RWPE2 (cell line): ENCODE data around the gene TWIST2.

Experiments
- ATAC-seq: fragments of 200-7000 bp; cut with Tn5 transposase; 3 replicates; pipeline ENCODE4 v1.9.1; 2021; ENCODE audit warnings: low read depth
- DNase-seq: peaks from one replicate; pipeline ENCODE4 v3.0.0-alpha.2; 2020; ENCODE audit warnings: low spot score
- H3K27ac ChIP-seq: fragments of 450-650 bp; 2 replicates; pipeline ENCODE4 v1.5.1; 2017; ENCODE audit warnings: mild to moderate bottlenecking; ENCODE audit not compliant: poor library complexity, severe bottlenecking
- H3K27me3 ChIP-seq: fragments of 250-450 bp; sonication (Bioruptor Pico); 2 replicates; pipeline ENCODE4 v1.5.1; 2021; ENCODE audit warnings: mild to moderate bottlenecking, moderate library complexity; ENCODE audit not compliant: insufficient read depth, poor library complexity, severe bottlenecking
- H3K36me3 ChIP-seq: fragments of 250-450 bp; sonication (Bioruptor Pico); 2 replicates; pipeline ENCODE4 v1.5.1; 2020; ENCODE audit warnings: low read depth, mild to moderate bottlenecking, moderate library complexity
- H3K4me1 ChIP-seq: fragments of 250-450 bp; sonication (Bioruptor Pico); 2 replicates; pipeline ENCODE4 v1.5.1; 2021; ENCODE audit warnings: mild to moderate bottlenecking, moderate library complexity; ENCODE audit not compliant: insufficient read depth, poor library complexity, severe bottlenecking
- H3K4me3 ChIP-seq: fragments of 250-450 bp; sonication (Bioruptor Pico); 2 replicates; pipeline ENCODE4 v1.5.1; 2021; ENCODE audit warnings: mild to moderate bottlenecking, moderate library complexity; ENCODE audit not compliant: severe bottlenecking
- H3K9me3 ChIP-seq: fragments of 250-450 bp; sonication (Bioruptor Pico); 2 replicates; pipeline ENCODE4 v1.5.1; 2021; ENCODE audit warnings: mild to moderate bottlenecking, moderate library complexity; ENCODE audit not compliant: severe bottlenecking
- TF ChIP-seq, protein P1 (sequence below): fragments of 450-650 bp; IDR thresholded peaks from one replicate; pipeline ENCODE4 v1.5.1; 2017; ENCODE audit warnings: mild to moderate bottlenecking, moderate library complexity; ENCODE audit not compliant: poor library complexity, severe bottlenecking

TWIST2 gene

DNA sequence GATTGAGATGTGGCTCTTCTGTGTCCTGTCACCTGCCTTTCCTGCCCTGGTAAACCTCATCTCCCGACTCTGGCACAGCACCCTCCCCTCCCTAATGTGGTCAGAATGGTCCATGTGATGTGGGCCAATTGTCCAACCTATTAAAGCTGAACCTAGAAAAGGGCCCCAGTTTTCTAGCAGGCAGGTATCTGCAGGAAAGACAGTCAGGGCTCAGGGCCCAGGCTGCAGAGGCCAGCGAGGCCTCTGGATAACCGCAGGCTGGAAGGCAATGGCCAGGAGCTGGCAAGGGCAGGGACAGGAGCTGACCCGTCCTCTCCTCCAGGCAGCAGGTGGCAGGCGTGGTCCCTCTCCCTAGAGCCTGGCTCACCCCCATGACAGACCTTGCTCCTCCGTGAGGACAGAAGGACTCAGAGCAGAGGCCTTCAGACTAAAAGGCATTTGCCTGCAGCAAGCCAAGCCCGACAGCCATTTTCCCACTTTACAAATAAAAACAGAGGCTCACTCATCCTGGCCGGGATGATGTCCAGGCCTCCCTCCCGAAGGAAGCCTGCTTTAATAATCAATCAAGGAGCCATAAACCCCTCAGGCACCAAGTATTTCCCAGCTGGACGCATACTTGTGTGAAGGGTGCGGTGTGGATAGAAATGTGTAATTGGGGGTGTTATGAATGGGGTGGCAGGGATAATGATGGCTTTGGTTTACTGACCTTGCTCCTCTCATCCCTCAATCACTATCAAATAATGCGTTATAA lies 107.1 kb downstream of the TWIST2 start:
- no peaks in the 10 kb centered on the region for H3K36me3 ChIP-seq
- H3K9me3 ChIP-seq = no peaks in the 10 kb centered on the region
- ATAC-seq (no peak), DNase-seq (no peak)
- H3K27me3 ChIP-seq = no peaks in the 10 kb centered on the region
- H3K4me3 ChIP-seq = no peak overlapping the region
- TF ChIP-seq, protein P1, sequence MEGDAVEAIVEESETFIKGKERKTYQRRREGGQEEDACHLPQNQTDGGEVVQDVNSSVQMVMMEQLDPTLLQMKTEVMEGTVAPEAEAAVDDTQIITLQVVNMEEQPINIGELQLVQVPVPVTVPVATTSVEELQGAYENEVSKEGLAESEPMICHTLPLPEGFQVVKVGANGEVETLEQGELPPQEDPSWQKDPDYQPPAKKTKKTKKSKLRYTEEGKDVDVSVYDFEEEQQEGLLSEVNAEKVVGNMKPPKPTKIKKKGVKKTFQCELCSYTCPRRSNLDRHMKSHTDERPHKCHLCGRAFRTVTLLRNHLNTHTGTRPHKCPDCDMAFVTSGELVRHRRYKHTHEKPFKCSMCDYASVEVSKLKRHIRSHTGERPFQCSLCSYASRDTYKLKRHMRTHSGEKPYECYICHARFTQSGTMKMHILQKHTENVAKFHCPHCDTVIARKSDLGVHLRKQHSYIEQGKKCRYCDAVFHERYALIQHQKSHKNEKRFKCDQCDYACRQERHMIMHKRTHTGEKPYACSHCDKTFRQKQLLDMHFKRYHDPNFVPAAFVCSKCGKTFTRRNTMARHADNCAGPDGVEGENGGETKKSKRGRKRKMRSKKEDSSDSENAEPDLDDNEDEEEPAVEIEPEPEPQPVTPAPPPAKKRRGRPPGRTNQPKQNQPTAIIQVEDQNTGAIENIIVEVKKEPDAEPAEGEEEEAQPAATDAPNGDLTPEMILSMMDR = no peak
- no peaks in the 10 kb centered on the region for H3K4me1 ChIP-seq
- no peak overlapping the region for H3K27ac ChIP-seq

DNA sequence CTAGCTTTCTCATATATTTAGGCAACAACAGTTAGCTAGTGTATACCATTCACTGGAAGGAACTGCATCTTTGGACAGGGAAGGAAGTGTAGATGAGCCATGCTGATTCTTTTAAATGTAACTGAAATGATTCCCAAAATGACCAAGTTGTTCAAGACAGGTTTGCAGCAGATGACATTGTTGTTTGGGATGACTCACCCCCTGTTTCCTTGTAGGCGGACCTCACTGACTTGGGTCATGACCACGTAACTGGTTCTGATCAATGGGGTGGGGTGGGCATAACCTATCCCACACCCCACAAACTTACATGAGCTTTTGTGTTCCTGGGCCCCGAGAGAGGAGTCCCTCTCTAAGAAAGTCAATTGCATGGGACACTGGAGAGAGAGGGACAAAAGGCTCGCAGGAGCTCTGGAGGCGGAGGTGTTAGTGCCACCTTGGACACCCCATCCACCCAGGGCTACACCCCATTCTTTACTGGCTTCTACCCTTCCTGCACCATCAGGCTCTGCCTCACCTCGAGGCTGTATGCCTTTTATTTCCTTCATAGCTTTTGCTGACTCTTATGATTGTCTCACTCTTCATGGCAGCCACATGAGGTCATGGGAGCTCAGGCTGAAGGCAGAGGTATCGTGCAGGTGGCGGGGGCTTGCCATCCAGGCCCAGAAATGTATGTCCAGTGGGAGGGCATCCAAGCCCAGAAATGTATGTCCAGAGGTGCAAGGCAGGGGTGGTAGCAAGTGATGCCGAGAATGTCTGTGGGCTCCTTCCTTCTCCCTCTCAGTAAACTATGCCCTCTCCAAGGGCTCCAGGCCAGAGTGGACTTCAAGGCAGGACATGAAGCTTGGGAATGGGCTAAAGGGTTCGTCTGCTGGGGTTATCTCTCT lies 108.0 kb downstream of the TWIST2 start:
- peaks cover 2% of the 10 kb centered on the region for H3K9me3 ChIP-seq
- no peaks in the 10 kb centered on the region for H3K4me1 ChIP-seq
- DNase-seq (no peak), ATAC-seq (no peak)
- TF ChIP-seq, protein P1 = no peak
- H3K27me3 ChIP-seq = no peaks in the 10 kb centered on the region
- no peaks in the 10 kb centered on the region for H3K36me3 ChIP-seq
- no peak overlapping the region for H3K4me3 ChIP-seq
- H3K27ac ChIP-seq = no peak overlapping the region

DNA sequence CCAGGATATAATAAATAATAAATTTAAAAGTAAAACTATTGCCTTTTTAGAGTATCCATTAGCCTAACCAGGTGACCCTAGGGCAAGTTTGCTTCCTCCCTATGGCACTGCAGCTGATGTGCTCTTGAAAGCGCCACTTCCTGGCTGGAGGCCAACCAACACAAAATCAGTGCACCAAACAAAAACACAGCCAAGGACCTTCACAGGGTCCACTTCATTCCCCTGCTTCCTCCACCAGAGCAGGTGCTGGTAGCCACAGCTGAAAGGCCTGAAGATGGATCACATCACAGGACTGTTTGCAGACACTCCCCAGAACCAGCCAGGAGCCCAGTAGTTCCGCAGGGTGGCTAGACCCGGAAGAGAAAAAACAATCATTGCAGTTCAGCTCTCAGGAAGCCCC lies 108.8 kb downstream of the TWIST2 start:
- TF ChIP-seq, protein P1 = no peak
- Histone ChIP-seq H3K4me1 (no peaks in the 10 kb centered on the region), H3K4me3 (no peak overlapping the region), H3K36me3 (no peaks in the 10 kb centered on the region), H3K27ac (no peak overlapping the region), H3K27me3 (no peaks in the 10 kb centered on the region), H3K9me3 (peaks cover 2% of the 10 kb centered on the region)
- ATAC-seq (no peak), DNase-seq (no peak)
